CD4-positive, alpha-beta T cell treated with Interleukin-12 subunit alpha and Interleukin-12 subunit beta, for 1 hour (primary cell): Measurements from ENCODE around the gene AFAP1.
A peak's percentile ranks its signal among the peaks of the same experiment; 100 is the strongest.

Experiments
- DNase-seq: peaks from one replicate; pipeline ENCODE4 v3.0.0-alpha.2; 2020

AFAP1 gene

GRCh38 chr4:7831858-7832730, 107.6 kb downstream of the AFAP1 start:
- no peak for DNase-seq

- peak; percentile 70 for DNase-seq
These were observed 108.3 kb downstream of the AFAP1 start for GRCh38 chr4:7831330-7831729.

- DNase-seq = no peak
These were observed 108.9 kb downstream of the AFAP1 start for GRCh38 chr4:7830747-7831146.

- DNase-seq = no peak
These were observed 109.7 kb downstream of the AFAP1 start for GRCh38 chr4:7829652-7830580.

- peak; percentile 36 for DNase-seq
These were observed 110.8 kb downstream of the AFAP1 start for GRCh38 chr4:7828793-7829301.

- DNase-seq = peak; percentile 80
These were observed 111.5 kb downstream of the AFAP1 start for GRCh38 chr4:7828011-7828720.

GRCh38 chr4:7827566-7827965, 112.1 kb downstream of the AFAP1 start:
- no peak for DNase-seq

GRCh38 chr4:7826909-7827306, 112.8 kb downstream of the AFAP1 start:
- no peak for DNase-seq

- DNase-seq = no peak
These were observed 113.3 kb downstream of the AFAP1 start for GRCh38 chr4:7826176-7826908.

GRCh38 chr4:7824218-7824617, 115.4 kb downstream of the AFAP1 start:
- DNase-seq = no peak

GRCh38 chr4:7823416-7823824, 116.2 kb downstream of the AFAP1 start:
- no peak for DNase-seq

GRCh38 chr4:7822877-7823276, 116.8 kb downstream of the AFAP1 start:
- no peak for DNase-seq

- DNase-seq = no peak
These were observed 117.5 kb downstream of the AFAP1 start for GRCh38 chr4:7822137-7822505.

GRCh38 chr4:7821245-7822136, 118.2 kb downstream of the AFAP1 start:
- no peak for DNase-seq

GRCh38 chr4:7820031-7820818, 119.4 kb downstream of the AFAP1 start:
- no peak for DNase-seq

- DNase-seq = no peak
These were observed 120.2 kb downstream of the AFAP1 start for GRCh38 chr4:7819446-7819845.

GRCh38 chr4:7818399-7818911, 121.2 kb downstream of the AFAP1 start:
- DNase-seq = no peak

- DNase-seq = no peak
These were observed 121.7 kb downstream of the AFAP1 start for GRCh38 chr4:7817877-7818398.

- no peak for DNase-seq
These were observed 122.9 kb downstream of the AFAP1 start for GRCh38 chr4:7816771-7817170.

- DNase-seq = no peak
These were observed 123.7 kb downstream of the AFAP1 start for GRCh38 chr4:7815981-7816380.
